ENCODE measurements around the gene HAGH.
"Not testable (repeated sequence)": the region's sequence is repeated elsewhere in the genome, so short reads cannot be mapped to it uniquely, and the experiment has no call there.

The HAGH gene

DNA sequence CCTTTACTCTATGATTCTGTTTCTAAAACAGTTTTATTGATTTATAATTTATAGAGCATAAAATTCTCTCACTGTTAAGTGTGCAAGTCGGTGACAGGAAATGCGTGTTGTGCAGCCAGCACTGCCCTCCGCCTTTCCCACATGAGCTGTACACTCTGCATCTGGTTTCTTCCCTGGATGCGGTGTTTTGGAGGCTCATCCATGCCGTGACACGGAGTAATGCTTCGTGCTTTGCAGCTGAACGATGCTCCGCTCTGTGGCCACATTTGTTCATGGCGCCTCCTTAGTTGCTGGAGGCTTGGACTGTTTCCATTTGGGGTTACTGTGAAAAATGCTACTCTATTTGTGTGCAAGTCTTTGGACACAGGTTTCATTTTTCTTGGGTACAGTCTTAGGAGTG, 25.9 kb downstream of the HAGH start:
- H3K27me3 Mint-ChIP-seq = no peaks in the 10 kb centered on the region
- H3K27ac Mint-ChIP-seq = no peak overlapping the region
- no peak overlapping the region for H3K4me3 Mint-ChIP-seq
- H3K4me1 Mint-ChIP-seq (ENCODE audit: low read depth) = peaks cover 2% of the 10 kb centered on the region
- no peaks in the 10 kb centered on the region for H3K9me3 Mint-ChIP-seq (ENCODE audit: low read depth)
- H3K36me3 Mint-ChIP-seq = peaks cover 5% of the 10 kb centered on the region

DNA sequence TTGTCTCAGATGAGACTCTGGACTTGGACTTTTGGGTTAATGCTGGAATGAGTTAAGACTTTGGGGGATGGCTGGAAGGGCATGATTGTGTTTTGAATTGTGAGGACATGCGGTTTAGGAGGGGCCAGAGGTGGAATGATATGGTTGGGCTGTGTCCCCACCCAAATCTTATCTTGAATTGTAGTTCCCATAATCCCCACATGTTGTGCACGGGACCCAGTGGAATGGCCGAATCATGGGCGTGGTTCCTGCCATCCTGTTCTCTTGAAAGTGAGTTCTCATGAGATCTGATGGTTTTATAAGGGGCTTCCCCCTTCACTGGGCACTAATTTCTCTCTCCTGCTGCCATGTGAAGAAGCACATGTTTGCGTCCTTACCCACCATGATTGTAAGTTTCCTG, 27.4 kb downstream of the HAGH start:
- not testable (repeated sequence) for H3K27me3 Mint-ChIP-seq; H3K36me3 Mint-ChIP-seq; H3K4me3 Mint-ChIP-seq; H3K9me3 Mint-ChIP-seq (ENCODE audit: low read depth); H3K4me1 Mint-ChIP-seq (ENCODE audit: low read depth); H3K27ac Mint-ChIP-seq

- Mint-ChIP-seq H3K9me3 (ENCODE audit: low read depth) (no peaks in the 10 kb centered on the region), H3K4me3 (no peak overlapping the region), H3K27me3 (no peaks in the 10 kb centered on the region), H3K27ac (no peak overlapping the region), H3K36me3 (peaks cover 2% of the 10 kb centered on the region), H3K4me1 (ENCODE audit: low read depth) (no peaks in the 10 kb centered on the region)
Observed at GRCh38 chr16:1794908-1795666, 31.5 kb downstream of the HAGH start.

GRCh38 chr16:1794221-1794871, 32.3 kb downstream of the HAGH start:
- H3K9me3 Mint-ChIP-seq (ENCODE audit: low read depth) = no peaks in the 10 kb centered on the region
- no peak overlapping the region for H3K4me3 Mint-ChIP-seq
- no peaks in the 10 kb centered on the region for H3K27me3 Mint-ChIP-seq
- no peak overlapping the region for H3K27ac Mint-ChIP-seq
- peaks cover 2% of the 10 kb centered on the region for H3K36me3 Mint-ChIP-seq
- no peaks in the 10 kb centered on the region for H3K4me1 Mint-ChIP-seq (ENCODE audit: low read depth)

DNA sequence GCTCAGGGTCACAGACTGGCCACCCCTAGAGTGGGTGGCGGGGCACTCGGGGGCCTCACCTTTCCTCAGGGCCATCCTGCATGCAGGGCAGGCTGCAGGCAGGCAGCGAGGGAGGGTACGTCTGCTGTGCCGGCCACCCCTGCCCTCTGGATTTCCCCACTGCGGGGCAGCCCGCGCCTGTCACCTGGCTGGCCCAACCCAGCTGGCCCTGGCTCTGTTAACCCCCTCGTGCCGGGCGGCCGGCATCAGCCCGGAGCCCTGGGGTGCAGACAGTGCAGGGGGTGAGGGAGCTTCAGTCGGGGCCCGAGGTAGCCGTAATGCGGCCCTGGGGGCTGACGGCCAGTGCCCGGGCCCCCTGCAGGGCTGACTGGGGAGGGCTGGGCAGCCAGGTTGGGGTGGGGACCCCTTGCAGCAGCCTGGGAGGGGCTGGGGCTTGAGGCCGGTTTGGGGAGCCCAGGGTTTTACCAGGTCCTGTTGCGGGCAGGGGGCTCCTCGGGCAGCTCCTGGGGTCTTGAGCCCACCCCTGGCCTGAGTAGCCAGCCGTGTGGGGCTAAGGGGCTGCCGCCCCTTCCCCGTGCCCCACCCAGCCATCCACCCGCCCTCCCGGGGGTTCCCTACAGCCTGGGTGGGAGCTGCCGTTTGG, 32.9 kb downstream of the HAGH start, which contains the start of gene IGFALS:
IGFALS (minus strand) TSS at position 128 of the 643 bp plus-strand sequence; CDS start at position 75, 53 bp downstream.
- Mint-ChIP-seq H3K27ac (no peak within 1 kb of the TSS), H3K36me3 (peaks cover 2% of the 10 kb centered on the region), H3K27me3 (no peaks in the 10 kb centered on the region), H3K4me3 (no peak within 1 kb of the TSS), H3K9me3 (ENCODE audit: low read depth) (no peaks in the 10 kb centered on the region), H3K4me1 (ENCODE audit: low read depth) (peaks cover 2% of the 10 kb centered on the region)

GRCh38 chr16:1792836-1793577, 33.6 kb downstream of the HAGH start:
- H3K4me1 Mint-ChIP-seq (ENCODE audit: low read depth) = peaks cover 2% of the 10 kb centered on the region
- H3K27me3 Mint-ChIP-seq = no peaks in the 10 kb centered on the region
- H3K27ac Mint-ChIP-seq = no peak overlapping the region
- no peaks in the 10 kb centered on the region for H3K9me3 Mint-ChIP-seq (ENCODE audit: low read depth)
- H3K36me3 Mint-ChIP-seq = peaks cover 2% of the 10 kb centered on the region
- no peak overlapping the region for H3K4me3 Mint-ChIP-seq

GRCh38 chr16:1791943-1792812, 34.4 kb downstream of the HAGH start:
- Mint-ChIP-seq H3K4me3 (no peak overlapping the region), H3K9me3 (ENCODE audit: low read depth) (no peaks in the 10 kb centered on the region), H3K27me3 (no peaks in the 10 kb centered on the region), H3K36me3 (peaks cover 1% of the 10 kb centered on the region), H3K27ac (no peak overlapping the region), H3K4me1 (ENCODE audit: low read depth) (peaks cover 2% of the 10 kb centered on the region)

GRCh38 chr16:1791256-1791942, 35.2 kb downstream of the HAGH start:
- no peaks in the 10 kb centered on the region for H3K36me3 Mint-ChIP-seq
- no peaks in the 10 kb centered on the region for H3K9me3 Mint-ChIP-seq (ENCODE audit: low read depth)
- no peak overlapping the region for H3K27ac Mint-ChIP-seq
- no peak overlapping the region for H3K4me3 Mint-ChIP-seq
- H3K4me1 Mint-ChIP-seq (ENCODE audit: low read depth) = peaks cover 2% of the 10 kb centered on the region
- no peaks in the 10 kb centered on the region for H3K27me3 Mint-ChIP-seq

- H3K27me3 Mint-ChIP-seq = no peaks in the 10 kb centered on the region
- no peaks in the 10 kb centered on the region for H3K36me3 Mint-ChIP-seq
- H3K4me1 Mint-ChIP-seq (ENCODE audit: low read depth) = peaks cover 2% of the 10 kb centered on the region
- H3K9me3 Mint-ChIP-seq (ENCODE audit: low read depth) = no peaks in the 10 kb centered on the region
- no peak overlapping the region for H3K27ac Mint-ChIP-seq
- no peak overlapping the region for H3K4me3 Mint-ChIP-seq
Observed at GRCh38 chr16:1790611-1791255, 35.9 kb downstream of the HAGH start.

DNA sequence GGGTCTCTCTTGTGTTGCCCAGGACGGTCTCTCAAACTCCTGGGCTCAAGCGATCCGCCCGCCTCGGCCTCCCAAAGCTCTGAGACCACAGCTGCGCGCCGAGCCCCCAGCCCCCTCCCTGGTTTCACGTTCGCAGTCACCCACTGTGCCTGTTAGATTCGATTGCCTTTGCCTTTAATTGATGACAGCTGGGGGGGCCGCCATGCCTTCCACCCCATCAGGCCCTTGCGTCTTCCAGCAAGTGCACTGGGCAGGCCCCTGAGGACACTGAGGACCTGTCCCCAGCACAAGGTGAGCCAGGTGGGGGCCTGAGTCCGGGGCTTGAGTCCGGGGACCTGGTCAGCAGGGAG, 36.4 kb downstream of the HAGH start:
- Mint-ChIP-seq H3K4me1 (ENCODE audit: low read depth) (peaks cover 2% of the 10 kb centered on the region), H3K27ac (no peak overlapping the region), H3K36me3 (no peaks in the 10 kb centered on the region), H3K27me3 (no peaks in the 10 kb centered on the region), H3K4me3 (no peak overlapping the region), H3K9me3 (ENCODE audit: low read depth) (no peaks in the 10 kb centered on the region)

- H3K4me1 Mint-ChIP-seq (ENCODE audit: low read depth) = peaks cover 6% of the 10 kb centered on the region
- H3K36me3 Mint-ChIP-seq = no peaks in the 10 kb centered on the region
Observed at GRCh38 chr16:1789643-1790045, 37.0 kb downstream of the HAGH start.

DNA sequence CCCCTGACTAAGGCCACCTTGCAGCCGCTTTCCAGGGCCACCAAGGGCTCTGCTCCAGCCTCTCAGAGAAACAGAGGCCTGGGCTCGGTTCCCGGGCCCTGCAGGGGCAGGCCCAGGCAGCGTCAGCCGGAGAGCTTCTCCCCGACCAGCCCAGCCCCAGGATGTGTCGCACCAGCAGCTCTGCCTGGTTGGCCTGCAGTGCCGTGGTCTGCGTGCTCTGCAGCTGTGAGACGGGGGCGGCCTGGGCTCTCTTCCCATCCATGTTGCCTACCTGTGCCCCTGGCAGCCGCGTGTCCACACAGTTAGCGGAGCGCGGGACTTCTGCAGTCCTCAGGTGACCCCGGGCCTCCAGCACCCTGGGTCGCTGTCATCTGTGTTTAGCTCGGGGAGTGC, 37.9 kb downstream of the HAGH start:
- Mint-ChIP-seq H3K27ac (no peak overlapping the region), H3K4me1 (ENCODE audit: low read depth) (peaks cover 10% of the 10 kb centered on the region), H3K9me3 (ENCODE audit: low read depth) (no peaks in the 10 kb centered on the region), H3K4me3 (no peak overlapping the region), H3K27me3 (no peaks in the 10 kb centered on the region), H3K36me3 (no peaks in the 10 kb centered on the region)

More at GRCh38 chr16:1789643-1790045, 37.0 kb downstream of the HAGH start:
- Mint-ChIP-seq H3K27me3 (no peaks in the 10 kb centered on the region), H3K27ac (no peak overlapping the region), H3K4me3 (no peak overlapping the region), H3K9me3 (ENCODE audit: low read depth) (no peaks in the 10 kb centered on the region)

DNA sequence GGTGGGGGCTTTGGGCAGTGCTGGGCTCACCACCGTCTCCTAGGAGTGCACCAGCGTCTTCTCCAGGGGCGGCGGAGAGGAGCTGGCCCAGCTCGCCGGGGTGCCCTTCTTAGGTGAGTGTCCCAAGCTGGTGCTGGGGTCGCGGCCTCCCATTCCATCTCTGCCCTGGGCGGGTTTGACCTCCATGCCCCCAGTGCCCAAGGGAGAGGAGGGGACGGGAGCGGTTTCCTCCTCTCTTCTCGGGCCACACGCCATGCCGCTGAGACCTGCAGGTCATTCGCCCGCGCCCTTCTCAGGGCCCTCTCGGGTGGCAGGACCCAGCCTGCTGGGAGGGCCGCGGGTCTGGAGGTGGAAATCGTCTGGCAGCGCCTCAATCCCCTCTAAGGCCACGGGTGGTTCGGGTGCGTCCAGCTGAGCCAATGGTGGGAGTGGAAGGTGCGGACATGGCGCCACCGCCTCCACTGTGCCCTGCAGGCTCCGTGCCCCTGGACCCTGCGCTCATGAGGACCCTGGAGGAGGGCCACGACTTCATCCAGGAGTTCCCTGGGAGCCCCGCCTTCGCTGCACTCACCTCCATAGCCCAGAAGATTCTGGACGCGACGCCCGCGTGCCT, 38.4 kb downstream of the HAGH start:
- Mint-ChIP-seq H3K36me3 (no peaks in the 10 kb centered on the region), H3K9me3 (ENCODE audit: low read depth) (no peaks in the 10 kb centered on the region), H3K27ac (no peak overlapping the region), H3K27me3 (no peaks in the 10 kb centered on the region), H3K4me1 (ENCODE audit: low read depth) (peaks cover 14% of the 10 kb centered on the region), H3K4me3 (no peak overlapping the region)
